T-helper 17 cell (primary cell): Measurements from ENCODE around the gene PLXND1. TPM values are rescaled to one million over a fixed set of nuclear protein-coding genes. Genes with fewer than 3 reads are reported as not detected.

Experiments
- ATAC-seq: fragments of 150-1000 bp; cut with Tn5 transposase; 2 replicates; pipeline ENCODE4 v1.10.0; 2021; ENCODE audit warnings: mild to moderate bottlenecking, moderate library complexity
- DNase-seq, 3 donors: peaks; one replicate each; pipeline versions ENCODE4 v3.0.0 to v3.0.0-alpha.2; 2020 to 2021
- H3K9me3 ChIP-seq: one replicate; pipeline ENCODE4 v1.7.0; 2013; ENCODE audit warnings: low read length, mild to moderate bottlenecking; ENCODE audit not compliant: control insufficient read depth, poor library complexity, severe bottlenecking
- H3K27ac Mint-ChIP-seq: one replicate; pipeline ENCODE4 v1.8.0; 2022; ENCODE audit warnings: mild to moderate bottlenecking, moderate library complexity, mixed read lengths
- H3K27me3 Mint-ChIP-seq: one replicate; pipeline ENCODE4 v1.8.0; 2022; ENCODE audit warnings: mixed read lengths
- H3K36me3 Mint-ChIP-seq: one replicate; pipeline ENCODE4 v1.8.0; 2022; ENCODE audit warnings: low read depth, mixed read lengths
- H3K4me1 Mint-ChIP-seq: one replicate; pipeline ENCODE4 v1.8.0; 2022; ENCODE audit warnings: mild to moderate bottlenecking, mixed read lengths
- H3K4me3 Mint-ChIP-seq: one replicate; pipeline ENCODE4 v1.8.0; 2022; ENCODE audit warnings: mild to moderate bottlenecking, moderate library complexity, mixed read lengths
- total RNA-seq, 4 donors: library from RNA in 2 of 4; stranded (reverse) in 2 of 4; gene quantifications; one replicate each; pipeline ENCODE4 v1.2.3 and lab custom pipeline; 2022 to 2026

PLXND1 gene
- total RNA-seq, 2 donors from 2014 or later = 78.8 to 152 TPM

DNA sequence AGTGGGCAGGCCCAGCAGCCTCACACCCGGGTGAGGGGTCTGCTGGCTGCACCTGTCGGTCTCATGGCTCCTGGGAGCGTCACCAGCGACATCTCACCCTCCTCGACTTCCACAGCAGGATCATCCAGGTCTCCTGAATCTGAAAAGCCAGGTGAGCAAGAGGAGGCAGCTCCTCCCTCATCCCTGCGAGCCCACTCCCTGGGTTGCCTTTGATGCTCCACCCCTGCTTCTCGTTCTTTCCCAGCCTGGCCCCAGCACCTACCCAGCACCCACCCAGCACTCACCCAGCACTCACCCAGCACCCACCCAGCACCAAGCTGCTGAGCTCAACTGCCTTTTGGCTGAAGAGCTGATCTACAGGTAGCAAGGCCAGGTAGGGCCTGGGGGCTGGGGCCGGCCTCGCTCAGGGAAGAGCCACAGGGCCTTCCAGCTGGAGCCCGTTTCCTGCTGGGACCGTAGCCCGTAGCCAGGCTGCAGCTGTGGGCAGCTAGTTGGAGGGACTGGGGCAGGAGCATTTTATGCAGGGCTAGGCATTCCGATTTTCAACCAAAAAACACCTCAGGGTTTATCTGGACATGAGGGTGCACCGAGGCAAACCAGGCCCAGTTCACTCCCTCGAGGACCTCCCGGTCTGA, 63.2 kb downstream of the PLXND1 start, which contains the start of gene H1-8:
Gene H1-8, plus strand, starts transcription at position 20 of the 635 bp plus-strand sequence. Its CDS starts 44 bp downstream, at position 64.
- Mint-ChIP-seq H3K36me3 (no peaks in the 10 kb centered on the region), H3K27ac (no peak within 1 kb of the TSS), H3K27me3 (no peaks in the 10 kb centered on the region), H3K4me1 (peaks cover 2% of the 10 kb centered on the region), H3K4me3 (no peak within 1 kb of the TSS)
- no peaks in the 10 kb centered on the region for H3K9me3 ChIP-seq
- DNase-seq (no peak), ATAC-seq (no peak)

DNA sequence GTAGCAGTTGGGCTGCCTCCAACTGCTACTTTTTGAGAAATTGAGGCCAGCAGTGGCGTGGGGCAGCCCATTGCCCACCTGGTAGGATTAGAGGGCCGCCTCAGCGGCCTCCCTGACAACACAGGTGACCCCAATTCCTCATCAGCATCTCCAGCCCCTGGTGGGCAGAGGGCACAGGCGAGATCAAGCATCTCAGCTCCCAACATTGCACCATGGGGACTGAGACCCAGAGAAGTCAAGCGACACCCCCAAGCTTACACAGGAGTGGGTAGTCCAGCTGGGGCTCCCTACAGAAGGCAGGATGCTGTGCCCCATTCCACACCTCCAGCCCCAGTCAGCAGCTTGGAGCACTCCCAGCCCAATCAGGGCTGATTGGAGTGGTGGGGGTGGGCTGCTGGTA, 63.7 kb downstream of the PLXND1 start:
- Mint-ChIP-seq H3K36me3 (no peaks in the 10 kb centered on the region), H3K27ac (no peak overlapping the region), H3K27me3 (no peaks in the 10 kb centered on the region), H3K4me3 (no peak overlapping the region), H3K4me1 (peaks cover 2% of the 10 kb centered on the region)
- no peaks in the 10 kb centered on the region for H3K9me3 ChIP-seq
- DNase-seq (no peak), ATAC-seq (no peak)

DNA sequence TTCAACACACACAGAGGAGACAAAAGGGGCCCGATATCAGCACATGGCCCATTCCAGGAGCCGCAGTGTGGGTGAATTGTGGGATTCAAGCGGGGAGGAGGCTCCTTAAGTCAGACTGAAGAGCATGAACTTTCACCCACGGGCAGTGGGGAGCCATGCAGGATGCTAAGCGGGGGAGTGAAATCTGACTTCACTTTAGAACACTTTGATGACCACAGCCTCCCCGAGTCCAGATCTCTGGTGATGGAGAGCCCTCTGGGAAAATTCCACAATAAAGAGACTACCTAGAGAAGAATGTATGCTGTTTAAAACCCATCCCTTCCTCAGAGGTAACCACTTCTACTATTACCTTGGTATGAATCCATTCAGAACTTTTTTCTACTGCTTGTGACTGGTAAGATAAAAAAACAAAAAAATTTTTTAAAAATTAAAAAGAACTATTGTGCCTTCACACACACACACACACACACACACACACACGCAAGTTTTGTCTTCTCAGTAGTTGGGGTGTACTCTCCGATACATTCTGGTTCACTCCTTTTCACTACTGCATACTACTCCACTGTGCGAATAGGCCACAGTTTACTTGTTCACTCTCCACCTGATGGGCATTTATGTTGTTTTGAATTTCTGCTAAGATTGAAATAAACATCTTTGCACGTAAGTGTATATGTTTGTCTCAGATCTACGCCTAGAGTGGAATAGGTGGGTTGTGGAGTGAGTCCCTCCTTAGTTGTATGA, 65.5 kb downstream of the PLXND1 start:
- no peak for DNase-seq
- H3K9me3 ChIP-seq = no peaks in the 10 kb centered on the region
- no peaks in the 10 kb centered on the region for H3K27me3 Mint-ChIP-seq
- no peak for ATAC-seq
- no peak overlapping the region for H3K4me3 Mint-ChIP-seq
- H3K4me1 Mint-ChIP-seq = peaks cover 2% of the 10 kb centered on the region
- H3K27ac Mint-ChIP-seq = no peak overlapping the region
- H3K36me3 Mint-ChIP-seq = no peaks in the 10 kb centered on the region

GRCh38 chr3:129539206-129539605, 67.3 kb downstream of the PLXND1 start:
- H3K27ac Mint-ChIP-seq = no peak overlapping the region
- peaks cover 2% of the 10 kb centered on the region for H3K4me1 Mint-ChIP-seq
- ATAC-seq (no peak), DNase-seq (no peak)
- H3K27me3 Mint-ChIP-seq = no peaks in the 10 kb centered on the region
- H3K36me3 Mint-ChIP-seq = no peaks in the 10 kb centered on the region
- no peak overlapping the region for H3K4me3 Mint-ChIP-seq
- H3K9me3 ChIP-seq = no peaks in the 10 kb centered on the region

DNA sequence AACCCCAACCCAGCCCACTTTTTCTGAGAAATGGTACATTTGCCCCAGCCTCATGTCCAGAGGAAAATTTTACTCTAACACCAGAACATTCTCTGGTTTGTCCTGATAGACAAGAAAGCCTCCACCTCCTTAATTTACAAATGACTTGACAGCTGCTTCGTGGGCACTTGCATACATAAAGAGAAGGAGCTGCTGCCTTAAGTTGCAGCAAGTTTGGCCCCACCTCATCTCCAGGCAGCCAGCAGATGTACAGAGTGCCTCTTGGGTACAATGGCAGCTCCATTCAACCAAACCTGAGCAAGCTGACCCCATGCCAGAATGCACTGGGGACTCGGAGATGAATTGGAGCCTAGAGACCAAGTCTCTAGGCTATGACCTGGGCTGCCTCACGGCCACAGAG, 69.7 kb downstream of the PLXND1 start:
- no peak for DNase-seq
- no peaks in the 10 kb centered on the region for H3K36me3 Mint-ChIP-seq

GRCh38 chr3:129536374-129536667, 70.2 kb downstream of the PLXND1 start:
- no peak for ATAC-seq
- Mint-ChIP-seq H3K36me3 (no peaks in the 10 kb centered on the region), H3K27ac (no peak overlapping the region), H3K4me1 (peaks cover 3% of the 10 kb centered on the region), H3K27me3 (peaks cover 8% of the 10 kb centered on the region), H3K4me3 (peak overlapping the region; percentile 25)
- no peak for DNase-seq
- H3K9me3 ChIP-seq = no peaks in the 10 kb centered on the region

More for the DNA sequence above, 69.7 kb downstream of the PLXND1 start:
- no peak overlapping the region for H3K4me3 Mint-ChIP-seq
- peaks cover 3% of the 10 kb centered on the region for H3K4me1 Mint-ChIP-seq
- H3K27ac Mint-ChIP-seq = no peak overlapping the region
- H3K9me3 ChIP-seq = no peaks in the 10 kb centered on the region
- peaks cover 3% of the 10 kb centered on the region for H3K27me3 Mint-ChIP-seq
- ATAC-seq = no peak

GRCh38 chr3:129535075-129535474, 71.4 kb downstream of the PLXND1 start:
- no peaks in the 10 kb centered on the region for H3K9me3 ChIP-seq
- ATAC-seq = no peak
- H3K27me3 Mint-ChIP-seq = peaks cover 9% of the 10 kb centered on the region

GRCh38 chr3:129534428-129535027, 71.9 kb downstream of the PLXND1 start:
- Mint-ChIP-seq H3K4me3 (no peak overlapping the region), H3K36me3 (no peaks in the 10 kb centered on the region), H3K27ac (peak overlapping the region; percentile 9), H3K4me1 (peaks cover 5% of the 10 kb centered on the region), H3K27me3 (peaks cover 9% of the 10 kb centered on the region)
- ATAC-seq (no peak), DNase-seq (no peak)
- H3K9me3 ChIP-seq = no peaks in the 10 kb centered on the region

More at GRCh38 chr3:129535075-129535474, 71.4 kb downstream of the PLXND1 start:
- Mint-ChIP-seq H3K4me1 (peaks cover 3% of the 10 kb centered on the region), H3K27ac (no peak overlapping the region), H3K36me3 (no peaks in the 10 kb centered on the region), H3K4me3 (no peak overlapping the region)
- no peak for DNase-seq

DNA sequence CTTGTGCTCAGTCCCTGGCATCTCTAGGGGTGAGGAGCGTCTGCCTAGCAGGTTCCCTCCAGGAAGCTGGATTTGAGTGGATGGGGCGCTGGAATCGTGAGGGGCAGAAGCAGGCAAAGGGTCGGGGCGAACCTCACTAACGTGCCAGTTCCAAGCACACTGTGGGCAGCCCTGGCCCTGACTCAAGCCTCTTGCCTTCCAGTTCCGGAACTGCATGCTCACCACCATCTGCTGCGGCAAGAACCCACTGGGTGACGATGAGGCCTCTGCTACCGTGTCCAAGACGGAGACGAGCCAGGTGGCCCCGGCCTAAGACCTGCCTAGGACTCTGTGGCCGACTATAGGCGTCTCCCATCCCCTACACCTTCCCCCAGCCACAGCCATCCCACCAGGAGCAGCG, 73.1 kb downstream of the PLXND1 start:
- no peaks in the 10 kb centered on the region for H3K36me3 Mint-ChIP-seq
- no peak for ATAC-seq
- DNase-seq = no peak
- H3K27ac Mint-ChIP-seq = no peak overlapping the region
- peaks cover 5% of the 10 kb centered on the region for H3K4me1 Mint-ChIP-seq
- no peak overlapping the region for H3K4me3 Mint-ChIP-seq
- no peaks in the 10 kb centered on the region for H3K9me3 ChIP-seq
- peaks cover 9% of the 10 kb centered on the region for H3K27me3 Mint-ChIP-seq

DNA sequence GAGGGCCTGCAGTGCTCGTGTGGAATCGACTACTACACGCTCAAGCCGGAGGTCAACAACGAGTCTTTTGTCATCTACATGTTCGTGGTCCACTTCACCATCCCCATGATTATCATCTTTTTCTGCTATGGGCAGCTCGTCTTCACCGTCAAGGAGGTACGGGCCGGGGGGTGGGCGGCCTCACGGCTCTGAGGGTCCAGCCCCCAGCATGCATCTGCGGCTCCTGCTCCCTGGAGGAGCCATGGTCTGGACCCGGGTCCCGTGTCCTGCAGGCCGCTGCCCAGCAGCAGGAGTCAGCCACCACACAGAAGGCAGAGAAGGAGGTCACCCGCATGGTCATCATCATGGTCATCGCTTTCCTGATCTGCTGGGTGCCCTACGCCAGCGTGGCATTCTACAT, 74.2 kb downstream of the PLXND1 start:
- DNase-seq = no peak
- H3K4me3 Mint-ChIP-seq = no peak overlapping the region

GRCh38 chr3:129531699-129532098, 74.8 kb downstream of the PLXND1 start:
- ATAC-seq (no peak), DNase-seq (no peak)
- no peaks in the 10 kb centered on the region for H3K9me3 ChIP-seq
- Mint-ChIP-seq H3K4me3 (no peak overlapping the region), H3K36me3 (no peaks in the 10 kb centered on the region), H3K4me1 (peaks cover 9% of the 10 kb centered on the region), H3K27me3 (peaks cover 9% of the 10 kb centered on the region), H3K27ac (no peak overlapping the region)

More for the DNA sequence above, 74.2 kb downstream of the PLXND1 start:
- H3K9me3 ChIP-seq = no peaks in the 10 kb centered on the region
- no peak overlapping the region for H3K27ac Mint-ChIP-seq
- no peak for ATAC-seq
- no peaks in the 10 kb centered on the region for H3K36me3 Mint-ChIP-seq
- peaks cover 9% of the 10 kb centered on the region for H3K27me3 Mint-ChIP-seq
- H3K4me1 Mint-ChIP-seq = peaks cover 8% of the 10 kb centered on the region

- Mint-ChIP-seq H3K27ac (peak overlapping the region; percentile 56), H3K36me3 (no peaks in the 10 kb centered on the region), H3K27me3 (peaks cover 9% of the 10 kb centered on the region), H3K4me1 (peaks cover 9% of the 10 kb centered on the region), H3K4me3 (no peak overlapping the region)
- H3K9me3 ChIP-seq = no peaks in the 10 kb centered on the region
- no peak for ATAC-seq
- no peak for DNase-seq
These were observed 75.7 kb downstream of the PLXND1 start for GRCh38 chr3:129530821-129531220.

DNA sequence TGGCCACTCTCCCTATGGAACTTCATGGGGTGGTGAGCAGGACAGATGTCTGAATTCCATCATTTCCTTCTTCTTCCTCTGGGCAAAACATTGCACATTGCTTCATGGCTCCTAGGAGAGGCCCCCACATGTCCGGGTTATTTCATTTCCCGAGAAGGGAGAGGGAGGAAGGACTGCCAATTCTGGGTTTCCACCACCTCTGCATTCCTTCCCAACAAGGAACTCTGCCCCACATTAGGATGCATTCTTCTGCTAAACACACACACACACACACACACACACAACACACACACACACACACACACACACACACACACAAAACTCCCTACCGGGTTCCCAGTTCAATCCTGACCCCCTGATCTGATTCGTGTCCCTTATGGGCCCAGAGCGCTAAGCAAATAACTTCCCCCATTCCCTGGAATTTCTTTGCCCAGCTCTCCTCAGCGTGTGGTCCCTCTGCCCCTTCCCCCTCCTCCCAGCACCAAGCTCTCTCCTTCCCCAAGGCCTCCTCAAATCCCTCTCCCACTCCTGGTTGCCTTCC, 76.2 kb downstream of the PLXND1 start:
- H3K4me1 Mint-ChIP-seq = peaks cover 9% of the 10 kb centered on the region
- peak overlapping the region; percentile 56 for H3K27ac Mint-ChIP-seq
- H3K36me3 Mint-ChIP-seq = no peaks in the 10 kb centered on the region
- no peaks in the 10 kb centered on the region for H3K9me3 ChIP-seq
- DNase-seq (no peak), ATAC-seq (no peak)
- H3K27me3 Mint-ChIP-seq = peaks cover 9% of the 10 kb centered on the region
- no peak overlapping the region for H3K4me3 Mint-ChIP-seq
